T-helper 2 cell treated with Interferon-gamma antibody and Interleukin-4, amounts not matched to agents 5 μg/mL and 100 μg/mL, for 36 hours (primary cell): Measurements from ENCODE around the gene TRIM37.
"Not testable (repeated sequence)": the region's sequence is repeated elsewhere in the genome, so short reads cannot be mapped to it uniquely, and the experiment has no call there.

Source experiments
- DNase-seq: peaks from one replicate; pipeline ENCODE4 v3.0.0; 2021; ENCODE audit warnings: low spot score
- H3K27ac Mint-ChIP-seq: one replicate; pipeline ENCODE4 v1.8.0; 2021; ENCODE audit warnings: mild to moderate bottlenecking, mixed read lengths
- H3K27me3 Mint-ChIP-seq: one replicate; pipeline ENCODE4 v1.8.0; 2021; ENCODE audit warnings: low read depth, mixed read lengths
- H3K36me3 Mint-ChIP-seq: one replicate; pipeline ENCODE4 v1.8.0; 2021; ENCODE audit warnings: low read depth, mixed read lengths
- H3K4me1 Mint-ChIP-seq: one replicate; pipeline ENCODE4 v1.8.0; 2021; ENCODE audit warnings: low read depth, mixed read lengths
- H3K4me3 Mint-ChIP-seq: one replicate; pipeline ENCODE4 v1.8.0; 2022; ENCODE audit warnings: mild to moderate bottlenecking, moderate library complexity, mixed read lengths
- H3K9me3 Mint-ChIP-seq: one replicate; pipeline ENCODE4 v1.8.0; 2021; ENCODE audit warnings: mixed read lengths

The TRIM37 gene

GRCh38 chr17:58985367-58985766, 121.3 kb downstream of the TRIM37 start:
- peaks cover 3% of the 10 kb centered on the region for H3K36me3 Mint-ChIP-seq
- H3K27me3 Mint-ChIP-seq: no peaks in the 10 kb centered on the region
- H3K9me3 Mint-ChIP-seq: no peaks in the 10 kb centered on the region
- no peak overlapping the region for H3K27ac Mint-ChIP-seq
- no peak overlapping the region for H3K4me3 Mint-ChIP-seq
- H3K4me1 Mint-ChIP-seq: no peaks in the 10 kb centered on the region
- DNase-seq: no peak

GRCh38 chr17:58982626-58983025, 124.1 kb downstream of the TRIM37 start:
- no peak for DNase-seq
- Mint-ChIP-seq H3K4me1 (no peaks in the 10 kb centered on the region), H3K36me3 (no peaks in the 10 kb centered on the region), H3K27ac (no peak overlapping the region), H3K27me3 (no peaks in the 10 kb centered on the region), H3K4me3 (no peak overlapping the region), H3K9me3 (no peaks in the 10 kb centered on the region)

- no peak overlapping the region for H3K4me3 Mint-ChIP-seq
- no peaks in the 10 kb centered on the region for H3K36me3 Mint-ChIP-seq
- DNase-seq: no peak
- H3K27ac Mint-ChIP-seq: no peak overlapping the region
- no peaks in the 10 kb centered on the region for H3K4me1 Mint-ChIP-seq
- no peaks in the 10 kb centered on the region for H3K9me3 Mint-ChIP-seq
- H3K27me3 Mint-ChIP-seq: no peaks in the 10 kb centered on the region
These were observed 125.8 kb downstream of the TRIM37 start for GRCh38 chr17:58980706-58981481.

GRCh38 chr17:58976541-58976940, 130.1 kb downstream of the TRIM37 start:
- no peaks in the 10 kb centered on the region for H3K4me1 Mint-ChIP-seq
- H3K4me3 Mint-ChIP-seq: no peak overlapping the region
- no peaks in the 10 kb centered on the region for H3K9me3 Mint-ChIP-seq
- H3K27ac Mint-ChIP-seq: no peak overlapping the region
- H3K36me3 Mint-ChIP-seq: no peaks in the 10 kb centered on the region
- DNase-seq: no peak
- H3K27me3 Mint-ChIP-seq: no peaks in the 10 kb centered on the region

GRCh38 chr17:58974354-58974753, 132.3 kb downstream of the TRIM37 start:
- no peaks in the 10 kb centered on the region for H3K4me1 Mint-ChIP-seq
- no peaks in the 10 kb centered on the region for H3K9me3 Mint-ChIP-seq
- no peaks in the 10 kb centered on the region for H3K27me3 Mint-ChIP-seq
- H3K4me3 Mint-ChIP-seq: no peak overlapping the region
- no peak for DNase-seq
- no peaks in the 10 kb centered on the region for H3K36me3 Mint-ChIP-seq
- no peak overlapping the region for H3K27ac Mint-ChIP-seq

- no peak for DNase-seq
These were observed 135.8 kb downstream of the TRIM37 start for GRCh38 chr17:58970609-58971450.

GRCh38 chr17:58969612-58970011, 137.1 kb downstream of the TRIM37 start:
- no peak overlapping the region for H3K4me3 Mint-ChIP-seq
- H3K9me3 Mint-ChIP-seq: no peaks in the 10 kb centered on the region
- no peaks in the 10 kb centered on the region for H3K4me1 Mint-ChIP-seq
- no peaks in the 10 kb centered on the region for H3K36me3 Mint-ChIP-seq
- H3K27ac Mint-ChIP-seq: no peak overlapping the region
- DNase-seq: no peak
- peaks cover 3% of the 10 kb centered on the region for H3K27me3 Mint-ChIP-seq

More at GRCh38 chr17:58970609-58971450, 135.8 kb downstream of the TRIM37 start:
- Mint-ChIP-seq H3K27ac (no peak overlapping the region), H3K4me1 (no peaks in the 10 kb centered on the region), H3K4me3 (no peak overlapping the region), H3K27me3 (peaks cover 3% of the 10 kb centered on the region), H3K9me3 (no peaks in the 10 kb centered on the region), H3K36me3 (no peaks in the 10 kb centered on the region)

- Mint-ChIP-seq H3K36me3 (no peaks in the 10 kb centered on the region), H3K4me1 (no peaks in the 10 kb centered on the region), H3K9me3 (no peaks in the 10 kb centered on the region), H3K4me3 (no peak overlapping the region), H3K27ac (no peak overlapping the region), H3K27me3 (peaks cover 3% of the 10 kb centered on the region)
- DNase-seq: no peak
These were observed 137.5 kb downstream of the TRIM37 start for GRCh38 chr17:58969156-58969555.

GRCh38 chr17:58968426-58969061, 138.1 kb downstream of the TRIM37 start:
- DNase-seq: no peak
- Mint-ChIP-seq H3K9me3 (no peaks in the 10 kb centered on the region), H3K27me3 (peaks cover 3% of the 10 kb centered on the region), H3K4me3 (no peak overlapping the region), H3K27ac (no peak overlapping the region), H3K36me3 (no peaks in the 10 kb centered on the region), H3K4me1 (no peaks in the 10 kb centered on the region)

- Mint-ChIP-seq H3K9me3 (no peaks in the 10 kb centered on the region), H3K36me3 (no peaks in the 10 kb centered on the region), H3K27ac (no peak overlapping the region), H3K4me3 (no peak overlapping the region), H3K27me3 (peaks cover 3% of the 10 kb centered on the region), H3K4me1 (no peaks in the 10 kb centered on the region)
- DNase-seq: no peak
These were observed 140.5 kb downstream of the TRIM37 start for GRCh38 chr17:58966208-58966607.

GRCh38 chr17:58965221-58965620, 141.5 kb downstream of the TRIM37 start:
- Mint-ChIP-seq H3K4me3 (no peak overlapping the region), H3K27me3 (peaks cover 3% of the 10 kb centered on the region), H3K4me1 (no peaks in the 10 kb centered on the region), H3K36me3 (no peaks in the 10 kb centered on the region), H3K9me3 (no peaks in the 10 kb centered on the region), H3K27ac (no peak overlapping the region)
- no peak for DNase-seq

GRCh38 chr17:58960068-58960467, 146.6 kb downstream of the TRIM37 start:
- no peak overlapping the region for H3K4me3 Mint-ChIP-seq
- no peak for DNase-seq
- H3K4me1 Mint-ChIP-seq: no peaks in the 10 kb centered on the region
- H3K27me3 Mint-ChIP-seq: no peaks in the 10 kb centered on the region
- H3K36me3 Mint-ChIP-seq: no peaks in the 10 kb centered on the region
- H3K27ac Mint-ChIP-seq: no peak overlapping the region
- H3K9me3 Mint-ChIP-seq: no peaks in the 10 kb centered on the region

- H3K9me3 Mint-ChIP-seq, H3K27ac Mint-ChIP-seq, H3K36me3 Mint-ChIP-seq, H3K4me3 Mint-ChIP-seq, H3K27me3 Mint-ChIP-seq, H3K4me1 Mint-ChIP-seq, DNase-seq: not testable (repeated sequence)
These were observed 149.0 kb downstream of the TRIM37 start for GRCh38 chr17:58957725-58958073.
